Upper lobe of left lung (tissue), 4 donors: ENCODE measurements around the gene JUP.

Experiments used
- CTCF ChIP-seq, 6 experiments: fragments of 450-650 bp in 4 of 6; fragments of 200-600 bp in 2 of 6; sonication (generic) in 2 of 6; IDR thresholded peaks; one replicate each; pipeline ENCODE4 v1.5.1; 2016 to 2019; ENCODE audit warnings: antibody characterized with exemption in 6 of 6
- POLR2A ChIP-seq, 4 donors: fragments of 450-650 bp; IDR thresholded peaks; one replicate each; pipeline ENCODE4 v1.5.1; 2016 to 2017; ENCODE audit warnings: antibody characterized with exemption in 4 of 4, mild to moderate bottlenecking in 2 of 4

- TF ChIP-seq CTCF (IDR thresholded peaks at IDR 0.05) (no peak), POLR2A (IDR thresholded peaks at IDR 0.05) (no peak)
Observed at GRCh38 chr17:41768682-41769288, 17.7 kb downstream of the JUP start.
